ENCODE data around the gene NR1I3.

The NR1I3 gene

DNA sequence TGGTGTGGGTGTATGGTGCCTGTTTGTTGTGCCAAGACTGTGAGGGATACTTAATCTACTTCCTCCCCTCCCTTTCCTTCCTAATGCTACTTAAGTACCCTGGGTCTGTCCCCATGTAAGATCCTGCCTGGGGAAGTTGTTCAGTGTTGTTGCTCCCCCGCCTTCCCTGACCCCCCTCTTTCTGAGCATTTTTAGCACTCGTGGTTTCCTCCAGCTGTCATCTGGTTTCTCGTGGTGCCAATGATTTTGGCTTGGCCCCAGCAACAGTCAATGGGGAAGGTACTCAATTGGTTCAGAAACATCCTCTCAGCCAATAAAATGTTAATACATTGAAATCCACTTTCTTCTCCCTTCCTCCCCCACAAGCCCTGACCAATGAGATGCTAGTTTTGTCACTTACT lies 52.7 kb downstream of the NR1I3 start:
- no peaks in the 10 kb centered on the region for H3K27me3 ChIP-seq (ENCODE audit: control insufficient read depth, insufficient read depth, low read length, poor library complexity, severe bottlenecking)
- H3K4me1 ChIP-seq (ENCODE audit: control insufficient read depth, insufficient read depth, low read length): no peaks in the 10 kb centered on the region
- no peaks in the 10 kb centered on the region for H3K9me3 ChIP-seq (ENCODE audit: control insufficient read depth, low read length)
- H3K27ac ChIP-seq (ENCODE audit: insufficient read depth, low read depth, low read length, poor library complexity, severe bottlenecking): no peak overlapping the region
- WGBS, 2 experiments: 64 to 68% methylated on average over 3 of the region's 3 CpGs
- H3K36me3 ChIP-seq (ENCODE audit: control insufficient read depth, insufficient read depth, low read length): no peaks in the 10 kb centered on the region
- no peak overlapping the region for H3K4me3 ChIP-seq (ENCODE audit: insufficient read depth, low read depth, low read length)

DNA sequence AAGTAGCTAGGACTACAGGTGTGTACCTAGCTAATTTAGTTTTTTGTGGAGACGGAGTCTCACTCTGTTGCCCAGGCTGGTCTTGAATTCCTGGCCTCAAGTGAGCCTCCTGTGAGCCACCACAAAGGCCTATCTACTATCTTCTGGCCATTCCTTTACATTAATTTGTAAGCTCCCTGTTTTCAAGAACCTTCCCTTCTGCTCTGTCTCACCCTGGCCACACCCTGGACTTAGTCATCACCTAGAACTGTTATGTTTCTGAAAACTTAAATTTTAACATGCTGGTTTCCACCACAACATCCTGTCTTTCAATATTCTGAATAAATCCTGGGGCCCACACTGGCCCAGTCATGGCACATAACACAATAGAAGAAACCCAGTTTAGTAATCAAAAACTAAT lies 55.8 kb downstream of the NR1I3 start:
- Histone ChIP-seq H3K36me3 (ENCODE audit: control insufficient read depth, insufficient read depth, low read length) (no peaks in the 10 kb centered on the region), H3K27ac (ENCODE audit: insufficient read depth, low read depth, low read length, poor library complexity, severe bottlenecking) (no peak overlapping the region), H3K4me3 (ENCODE audit: insufficient read depth, low read depth, low read length) (no peak overlapping the region), H3K27me3 (ENCODE audit: control insufficient read depth, insufficient read depth, low read length, poor library complexity, severe bottlenecking) (no peaks in the 10 kb centered on the region), H3K4me1 (ENCODE audit: control insufficient read depth, insufficient read depth, low read length) (no peaks in the 10 kb centered on the region), H3K9me3 (ENCODE audit: control insufficient read depth, low read length) (no peaks in the 10 kb centered on the region)
- WGBS, 2 experiments: 83 to 100% methylated on average over 1 of the region's 1 CpG

GRCh38 chr1:161180639-161181038 lies 57.4 kb downstream of the NR1I3 start:
- Histone ChIP-seq H3K4me3 (ENCODE audit: insufficient read depth, low read depth, low read length) (no peak overlapping the region), H3K27me3 (ENCODE audit: control insufficient read depth, insufficient read depth, low read length, poor library complexity, severe bottlenecking) (no peaks in the 10 kb centered on the region), H3K9me3 (ENCODE audit: control insufficient read depth, low read length) (no peaks in the 10 kb centered on the region), H3K27ac (ENCODE audit: insufficient read depth, low read depth, low read length, poor library complexity, severe bottlenecking) (no peak overlapping the region), H3K4me1 (ENCODE audit: control insufficient read depth, insufficient read depth, low read length) (no peaks in the 10 kb centered on the region), H3K36me3 (ENCODE audit: control insufficient read depth, insufficient read depth, low read length) (no peaks in the 10 kb centered on the region)
- 75% methylated on average over 1 of the region's 1 CpG for WGBS, 2 experiments

GRCh38 chr1:161179698-161180097 lies 58.3 kb downstream of the NR1I3 start:
- no peak overlapping the region for H3K4me3 ChIP-seq (ENCODE audit: insufficient read depth, low read depth, low read length)
- no peaks in the 10 kb centered on the region for H3K9me3 ChIP-seq (ENCODE audit: control insufficient read depth, low read length)
- no peak overlapping the region for H3K27ac ChIP-seq (ENCODE audit: insufficient read depth, low read depth, low read length, poor library complexity, severe bottlenecking)
- 92 to 95% methylated on average over 3 of the region's 3 CpGs for WGBS, 2 experiments
- H3K36me3 ChIP-seq (ENCODE audit: control insufficient read depth, insufficient read depth, low read length): peaks cover 4% of the 10 kb centered on the region
- H3K27me3 ChIP-seq (ENCODE audit: control insufficient read depth, insufficient read depth, low read length, poor library complexity, severe bottlenecking): no peaks in the 10 kb centered on the region
- no peaks in the 10 kb centered on the region for H3K4me1 ChIP-seq (ENCODE audit: control insufficient read depth, insufficient read depth, low read length)

All from ectodermal cell (in vitro differentiated cells).